DOHH2 (cell line): ENCODE measurements around the gene RAB5IF.

Experiments
- H3F3A ChIP-seq: fragments of 200-600 bp; sonication (generic), shearing (Covaris generic); 2 replicates; pipeline ENCODE4 v1.6.0; 2016; ENCODE audit warnings: antibody characterized with exemption, mild to moderate bottlenecking; ENCODE audit not compliant: control insufficient read depth, insufficient read depth
- H3K27ac ChIP-seq: fragments of 200-600 bp; sonication (generic); 2 replicates; pipeline ENCODE4 v1.5.1; 2014; ENCODE audit warnings: low read depth, mild to moderate bottlenecking, low read length, moderate library complexity
- H3K27me3 ChIP-seq: fragments of 200-600 bp; sonication (generic); 2 replicates; pipeline ENCODE4 v1.6.1; 2014; ENCODE audit warnings: mild to moderate bottlenecking, low read length, mixed read lengths; ENCODE audit not compliant: control insufficient read depth
- H3K36me3 ChIP-seq: fragments of 200-600 bp; sonication (generic); 2 replicates; pipeline ENCODE4 v1.6.1; 2014; ENCODE audit warnings: mild to moderate bottlenecking, low read length, moderate library complexity, mixed read lengths; ENCODE audit not compliant: control insufficient read depth
- H3K4me1 ChIP-seq: fragments of 200-600 bp; sonication (generic); 2 replicates; pipeline ENCODE4 v1.6.1; 2014; ENCODE audit warnings: mild to moderate bottlenecking, low read length, mixed read lengths; ENCODE audit not compliant: control insufficient read depth
- H3K4me2 ChIP-seq: fragments of 200-600 bp; sonication (generic); 2 replicates; pipeline ENCODE4 v1.6.0; 2014; ENCODE audit warnings: mild to moderate bottlenecking, low read length, moderate library complexity
- H3K4me3 ChIP-seq: fragments of 200-600 bp; sonication (generic); 2 replicates; pipeline ENCODE4 v1.5.1; 2014; ENCODE audit warnings: mild to moderate bottlenecking, low read length, mixed read lengths
- H3K79me2 ChIP-seq: fragments of 200-600 bp; sonication (generic); 2 replicates; pipeline ENCODE4 v1.6.1; 2014; ENCODE audit warnings: mild to moderate bottlenecking, low read length, mixed read lengths; ENCODE audit not compliant: control insufficient read depth
- H3K9me2 ChIP-seq: fragments of 200-600 bp; sonication (generic); replicated peaks from 2 replicates; pipeline ENCODE4 v1.6.1; 2014; ENCODE audit warnings: mild to moderate bottlenecking, low read length, mixed read lengths; ENCODE audit not compliant: control insufficient read depth
- H3K9me3 ChIP-seq: fragments of 200-600 bp; sonication (generic); 2 replicates; pipeline ENCODE4 v1.6.1; 2014; ENCODE audit warnings: antibody characterized with exemption, low read length, mixed read lengths; ENCODE audit not compliant: control insufficient read depth, insufficient read depth
- H4K20me1 ChIP-seq: fragments of 200-600 bp; sonication (generic); 2 replicates; pipeline ENCODE4 v1.6.0; 2014; ENCODE audit warnings: low read depth, mild to moderate bottlenecking, antibody characterized with exemption, low read length, moderate library complexity; ENCODE audit not compliant: control insufficient read depth, insufficient read depth
- CTCF ChIP-seq: fragments of 200-600 bp; sonication (generic); IDR thresholded peaks from one replicate; pipeline ENCODE4 v1.5.1; 2014; ENCODE audit warnings: antibody characterized with exemption, mild to moderate bottlenecking, low read depth, low read length; ENCODE audit not compliant: poor library complexity, severe bottlenecking
- EZH2phosphoT487 ChIP-seq: fragments of 200-600 bp; sonication (generic); IDR thresholded peaks from 2 replicates; pipeline ENCODE4 v1.6.1; 2017; ENCODE audit warnings: borderline replicate concordance, mild to moderate bottlenecking, antibody characterized with exemption, low read length, moderate library complexity, mixed read lengths

The RAB5IF gene

GRCh38 chr20:36653456-36653855 lies 47.9 kb downstream of the RAB5IF start:
- H3K79me2 ChIP-seq, result no peaks in the 10 kb centered on the region
- no peaks in the 10 kb centered on the region for H3K9me3 ChIP-seq
- H3K36me3 ChIP-seq, result no peaks in the 10 kb centered on the region
- no peaks in the 10 kb centered on the region for H4K20me1 ChIP-seq
- H3K4me1 ChIP-seq, result no peaks in the 10 kb centered on the region
- H3F3A ChIP-seq, result no peaks in the 10 kb centered on the region
- H3K4me2 ChIP-seq, result no peak overlapping the region
- TF ChIP-seq CTCF, result no peak
- no peak for TF ChIP-seq EZH2phosphoT487
- H3K9me2 ChIP-seq, result no peaks in the 10 kb centered on the region
- H3K27ac ChIP-seq, result no peak overlapping the region
- H3K27me3 ChIP-seq, result no peaks in the 10 kb centered on the region
- no peak overlapping the region for H3K4me3 ChIP-seq

- Histone ChIP-seq H3F3A (no peaks in the 10 kb centered on the region), H3K27ac (no peak overlapping the region), H3K4me2 (no peak overlapping the region), H3K4me3 (no peak overlapping the region), H3K36me3 (no peaks in the 10 kb centered on the region), H3K27me3 (no peaks in the 10 kb centered on the region), H3K79me2 (no peaks in the 10 kb centered on the region), H3K9me2 (no peaks in the 10 kb centered on the region), H4K20me1 (no peaks in the 10 kb centered on the region), H3K9me3 (no peaks in the 10 kb centered on the region), H3K4me1 (no peaks in the 10 kb centered on the region)
- no peak for TF ChIP-seq CTCF
- TF ChIP-seq EZH2phosphoT487, result no peak
Observed at GRCh38 chr20:36654506-36654905, 48.9 kb downstream of the RAB5IF start.

- H3F3A ChIP-seq, result no peaks in the 10 kb centered on the region
- H3K9me2 ChIP-seq, result no peaks in the 10 kb centered on the region
- no peaks in the 10 kb centered on the region for H3K27me3 ChIP-seq
- H3K79me2 ChIP-seq, result no peaks in the 10 kb centered on the region
- no peaks in the 10 kb centered on the region for H3K4me1 ChIP-seq
- H3K9me3 ChIP-seq, result no peaks in the 10 kb centered on the region
- H3K27ac ChIP-seq, result no peak overlapping the region
- H4K20me1 ChIP-seq, result no peaks in the 10 kb centered on the region
- H3K4me3 ChIP-seq, result no peak overlapping the region
- H3K4me2 ChIP-seq, result no peak overlapping the region
- H3K36me3 ChIP-seq, result no peaks in the 10 kb centered on the region
- TF ChIP-seq EZH2phosphoT487 (no peak), CTCF (no peak)
Observed at GRCh38 chr20:36655004-36655403, 49.4 kb downstream of the RAB5IF start.

- no peak overlapping the region for H3K4me3 ChIP-seq
- H4K20me1 ChIP-seq, result no peaks in the 10 kb centered on the region
- H3K4me1 ChIP-seq, result no peaks in the 10 kb centered on the region
- no peak overlapping the region for H3K4me2 ChIP-seq
- H3K27ac ChIP-seq, result no peak overlapping the region
- no peaks in the 10 kb centered on the region for H3F3A ChIP-seq
- H3K27me3 ChIP-seq, result no peaks in the 10 kb centered on the region
- H3K9me3 ChIP-seq, result no peaks in the 10 kb centered on the region
- no peaks in the 10 kb centered on the region for H3K36me3 ChIP-seq
- no peaks in the 10 kb centered on the region for H3K79me2 ChIP-seq
- H3K9me2 ChIP-seq, result no peaks in the 10 kb centered on the region
- TF ChIP-seq EZH2phosphoT487, result no peak
- no peak for TF ChIP-seq CTCF
Observed at GRCh38 chr20:36656733-36657132, 51.2 kb downstream of the RAB5IF start.
